Astrocyte (in vitro differentiated cells and primary cell): Measurements from ENCODE around the gene ATP6AP2. TPM values are rescaled to one million over a fixed set of nuclear protein-coding genes. Genes with fewer than 3 reads are reported as not detected.
"Not testable (repeated sequence)": the region's sequence is repeated elsewhere in the genome, so short reads cannot be mapped to it uniquely, and the experiment has no call there.

ENCODE experiments used
- DNase-seq: peaks from one replicate; pipeline ENCODE4 v3.0.0-alpha.2; 2010; ENCODE audit warnings: low read depth
- FAIRE-seq: peaks from 2 replicates; lab custom pipeline; 2011; peaks lifted over from hg19 to GRCh38; lab: Jason Lieb, UNC
- H2AFZ ChIP-seq: 2 replicates; pipeline ENCODE4 v1.6.0; 2012; ENCODE audit warnings: low read depth, low read length, inconsistent platforms
- H3K27ac ChIP-seq: 2 replicates; pipeline ENCODE4 v1.5.1; 2011; ENCODE audit warnings: low read depth, low read length, inconsistent platforms
- H3K27me3 ChIP-seq: 2 replicates; pipeline ENCODE4 v1.6.0; 2011; ENCODE audit warnings: low read length, inconsistent platforms; ENCODE audit not compliant: insufficient read depth
- H3K36me3 ChIP-seq: 2 replicates; pipeline ENCODE4 v1.5.1; 2011; ENCODE audit warnings: low read length, inconsistent platforms; ENCODE audit not compliant: insufficient read depth
- H3K4me1 ChIP-seq: 2 replicates; pipeline ENCODE4 v1.5.1; 2011; ENCODE audit warnings: low read length, inconsistent platforms; ENCODE audit not compliant: insufficient read depth
- H3K4me2 ChIP-seq: 2 replicates; pipeline ENCODE4 v1.6.0; 2012; ENCODE audit warnings: low read length, inconsistent platforms
- H3K4me3 ChIP-seq: 2 replicates; pipeline ENCODE4 v1.5.1; 2011; ENCODE audit warnings: low read depth, mild to moderate bottlenecking, low read length, inconsistent platforms; ENCODE audit not compliant: insufficient read depth
- H3K79me2 ChIP-seq: 2 replicates; pipeline ENCODE4 v1.6.0; 2012; ENCODE audit warnings: mild to moderate bottlenecking, low read length, inconsistent platforms; ENCODE audit not compliant: insufficient read depth
- H3K9ac ChIP-seq: 2 replicates; pipeline ENCODE4 v1.6.0; 2012; ENCODE audit warnings: mild to moderate bottlenecking, low read length, inconsistent platforms
- H3K9me3 ChIP-seq: 2 replicates; pipeline ENCODE4 v1.5.1; 2012; ENCODE audit warnings: low read depth, mild to moderate bottlenecking, low read length, inconsistent platforms; ENCODE audit not compliant: insufficient read depth
- H4K20me1 ChIP-seq: 2 replicates; pipeline ENCODE4 v1.6.0; 2012; ENCODE audit warnings: low read length, inconsistent platforms; ENCODE audit not compliant: insufficient read depth
- H3K27ac Mint-ChIP-seq: one replicate; pipeline ENCODE4 v1.8.0; 2021; ENCODE audit warnings: mild to moderate bottlenecking, mixed read lengths; ENCODE audit not compliant: unreplicated experiment
- H3K27me3 Mint-ChIP-seq: one replicate; pipeline ENCODE4 v1.8.0; 2021; ENCODE audit warnings: low read depth, mixed read lengths; ENCODE audit not compliant: unreplicated experiment
- H3K36me3 Mint-ChIP-seq: one replicate; pipeline ENCODE4 v1.8.0; 2021; ENCODE audit warnings: low read depth, mixed read lengths; ENCODE audit not compliant: unreplicated experiment
- H3K4me1 Mint-ChIP-seq: one replicate; pipeline ENCODE4 v1.8.0; 2021; ENCODE audit warnings: low read depth, mixed read lengths; ENCODE audit not compliant: unreplicated experiment
- H3K4me3 Mint-ChIP-seq: one replicate; pipeline ENCODE4 v1.8.0; 2021; ENCODE audit warnings: mild to moderate bottlenecking, moderate library complexity, mixed read lengths; ENCODE audit not compliant: unreplicated experiment
- H3K9me3 Mint-ChIP-seq: one replicate; pipeline ENCODE4 v1.8.0; 2021; ENCODE audit warnings: mild to moderate bottlenecking, mixed read lengths; ENCODE audit not compliant: unreplicated experiment
- EZH2 ChIP-seq: IDR thresholded peaks from 2 replicates; pipeline ENCODE4 v1.6.1; 2012; ENCODE audit warnings: mild to moderate bottlenecking, low read length, inconsistent platforms; ENCODE audit not compliant: insufficient read depth
- total RNA-seq: library from RNA; stranded (reverse); gene quantifications from 2 replicates; pipeline ENCODE4 v1.2.1, GENCODE V29; 2021
- TF ChIP-seq, protein P1 (sequence below): IDR thresholded peaks from 2 replicates; pipeline ENCODE4 v1.5.1; 2011; ENCODE audit warnings: low read depth, mild to moderate bottlenecking, inconsistent platforms, low read length, moderate library complexity; ENCODE audit not compliant: insufficient read depth

Gene ATP6AP2
- total RNA-seq, 1 donor from 2014 or later: 153 TPM

DNA sequence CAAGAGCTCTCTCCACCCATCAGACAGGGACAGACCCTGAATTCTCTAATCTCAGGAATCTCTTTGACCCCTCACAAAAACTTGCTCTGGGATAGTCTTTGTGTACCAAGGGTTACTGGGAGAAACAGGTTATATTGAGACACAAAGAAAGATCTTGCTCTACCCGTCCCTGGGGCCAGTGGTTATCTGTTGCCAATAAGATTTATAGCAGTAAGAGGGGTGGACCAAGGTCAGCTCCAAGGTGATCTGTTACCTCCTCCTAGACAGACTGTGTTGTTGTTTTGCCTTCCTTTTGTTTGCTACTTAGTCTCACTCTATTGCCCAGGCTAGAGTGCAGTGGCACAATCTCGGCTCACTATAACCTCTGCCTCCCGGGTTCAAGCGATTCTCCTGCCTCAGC is 16.3 kb upstream of the ATP6AP2 start:
- Mint-ChIP-seq H3K27me3 (no peaks in the 10 kb centered on the region), H3K4me1 (no peaks in the 10 kb centered on the region), H3K36me3 (no peaks in the 10 kb centered on the region), H3K27ac (no peak overlapping the region), H3K4me3 (no peak overlapping the region), H3K9me3 (no peaks in the 10 kb centered on the region)
- TF ChIP-seq, protein P1, sequence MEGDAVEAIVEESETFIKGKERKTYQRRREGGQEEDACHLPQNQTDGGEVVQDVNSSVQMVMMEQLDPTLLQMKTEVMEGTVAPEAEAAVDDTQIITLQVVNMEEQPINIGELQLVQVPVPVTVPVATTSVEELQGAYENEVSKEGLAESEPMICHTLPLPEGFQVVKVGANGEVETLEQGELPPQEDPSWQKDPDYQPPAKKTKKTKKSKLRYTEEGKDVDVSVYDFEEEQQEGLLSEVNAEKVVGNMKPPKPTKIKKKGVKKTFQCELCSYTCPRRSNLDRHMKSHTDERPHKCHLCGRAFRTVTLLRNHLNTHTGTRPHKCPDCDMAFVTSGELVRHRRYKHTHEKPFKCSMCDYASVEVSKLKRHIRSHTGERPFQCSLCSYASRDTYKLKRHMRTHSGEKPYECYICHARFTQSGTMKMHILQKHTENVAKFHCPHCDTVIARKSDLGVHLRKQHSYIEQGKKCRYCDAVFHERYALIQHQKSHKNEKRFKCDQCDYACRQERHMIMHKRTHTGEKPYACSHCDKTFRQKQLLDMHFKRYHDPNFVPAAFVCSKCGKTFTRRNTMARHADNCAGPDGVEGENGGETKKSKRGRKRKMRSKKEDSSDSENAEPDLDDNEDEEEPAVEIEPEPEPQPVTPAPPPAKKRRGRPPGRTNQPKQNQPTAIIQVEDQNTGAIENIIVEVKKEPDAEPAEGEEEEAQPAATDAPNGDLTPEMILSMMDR: no peak
- no peak for TF ChIP-seq EZH2
- DNase-seq (no peak), FAIRE-seq (no peak)
- H3K36me3 ChIP-seq: no peaks in the 10 kb centered on the region
- H3K27ac ChIP-seq: no peak overlapping the region
- no peak overlapping the region for H3K4me3 ChIP-seq
- H3K9ac ChIP-seq: no peak overlapping the region
- no peak overlapping the region for H3K4me2 ChIP-seq
- no peak overlapping the region for H2AFZ ChIP-seq
- H3K9me3 ChIP-seq: no peaks in the 10 kb centered on the region
- no peaks in the 10 kb centered on the region for H3K27me3 ChIP-seq
- H3K79me2 ChIP-seq: no peaks in the 10 kb centered on the region
- no peaks in the 10 kb centered on the region for H4K20me1 ChIP-seq
- H3K4me1 ChIP-seq: no peaks in the 10 kb centered on the region

DNA sequence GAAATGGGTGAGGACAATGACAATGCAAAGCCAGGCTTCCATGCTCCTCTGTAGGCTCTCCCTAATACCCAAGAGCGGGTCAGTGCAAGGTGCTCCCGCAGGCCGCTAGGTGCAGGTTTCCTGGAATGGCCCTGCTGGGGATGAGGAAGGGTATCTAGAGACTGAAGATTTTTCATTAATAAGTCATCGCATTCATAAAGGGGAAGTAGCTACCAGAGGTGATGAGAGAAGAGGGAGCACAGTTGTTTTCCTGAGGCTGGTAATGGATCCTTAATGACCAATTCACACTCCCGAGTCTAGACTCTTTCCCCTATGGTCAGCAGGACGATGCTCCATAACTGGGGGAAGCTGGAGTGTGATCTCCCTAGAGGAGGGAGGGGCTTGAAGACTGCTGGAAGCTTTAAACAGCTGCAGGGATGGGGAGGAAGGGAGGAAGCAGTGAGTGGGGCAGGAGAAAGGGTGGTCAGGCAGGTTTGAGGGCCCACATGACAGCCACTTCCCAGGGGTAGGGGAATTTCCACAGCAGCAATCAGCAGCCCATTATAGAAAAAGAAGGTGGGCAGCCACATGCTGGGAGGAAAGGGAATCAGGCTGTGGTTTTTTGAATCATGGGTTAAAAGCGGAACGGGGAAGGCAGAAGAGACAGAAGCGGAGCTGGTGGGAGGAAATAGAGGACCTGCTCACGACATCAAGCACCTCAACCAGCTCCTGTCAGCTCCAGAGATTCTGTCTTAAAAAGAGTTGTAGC is 10.2 kb upstream of the ATP6AP2 start:
- Histone ChIP-seq H4K20me1 (no peaks in the 10 kb centered on the region), H3K9ac (no peak overlapping the region), H3K4me1 (no peaks in the 10 kb centered on the region), H3K79me2 (no peaks in the 10 kb centered on the region), H3K27ac (no peak overlapping the region), H3K4me3 (no peak overlapping the region), H3K9me3 (no peaks in the 10 kb centered on the region), H2AFZ (no peak overlapping the region), H3K27me3 (no peaks in the 10 kb centered on the region), H3K36me3 (no peaks in the 10 kb centered on the region), H3K4me2 (no peak overlapping the region)
- H3K27ac Mint-ChIP-seq: peak overlapping the region; percentile 34
- TF ChIP-seq, protein P1: no peak
- no peak for TF ChIP-seq EZH2
- no peak overlapping the region for H3K4me3 Mint-ChIP-seq
- H3K27me3 Mint-ChIP-seq: no peaks in the 10 kb centered on the region
- DNase-seq (no peak), FAIRE-seq (no peak)
- H3K4me1 Mint-ChIP-seq: peaks cover 6% of the 10 kb centered on the region
- H3K9me3 Mint-ChIP-seq: no peaks in the 10 kb centered on the region
- H3K36me3 Mint-ChIP-seq: no peaks in the 10 kb centered on the region

DNA sequence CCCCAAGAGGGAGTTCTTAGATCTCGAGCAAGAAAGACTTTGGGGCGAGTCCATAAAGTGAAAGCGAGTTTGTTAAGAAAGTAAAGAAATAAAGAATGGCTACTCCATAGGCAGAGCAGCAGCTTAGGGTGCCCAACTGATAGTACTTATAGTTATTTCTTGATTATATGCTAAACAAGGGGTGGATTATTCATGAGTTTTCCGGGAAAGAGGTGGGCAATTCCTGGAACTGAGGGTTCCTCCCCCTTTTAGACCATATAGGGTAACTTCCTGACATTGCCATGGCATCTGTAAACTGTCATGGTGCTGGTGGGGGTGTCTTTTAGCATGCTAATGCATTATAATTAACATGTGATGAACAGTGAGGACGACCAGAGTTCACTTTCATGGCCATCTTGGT is 9.6 kb upstream of the ATP6AP2 start:
- not testable (repeated sequence) for H2AFZ ChIP-seq, H3K79me2 ChIP-seq, H3K4me3 ChIP-seq, H3K27me3 ChIP-seq, FAIRE-seq, H3K27me3 Mint-ChIP-seq, H3K4me1 Mint-ChIP-seq, H3K4me2 ChIP-seq, H3K9me3 ChIP-seq, H3K27ac Mint-ChIP-seq, H3K27ac ChIP-seq, H3K9ac ChIP-seq, H3K4me3 Mint-ChIP-seq, H3K36me3 ChIP-seq, H4K20me1 ChIP-seq, H3K36me3 Mint-ChIP-seq, H3K9me3 Mint-ChIP-seq, DNase-seq, H3K4me1 ChIP-seq
